ENCODE data around the gene ARMH3. TPM values are rescaled to one million over a fixed set of nuclear protein-coding genes. Genes with fewer than 3 reads are reported as not detected.

ARMH3 gene
- total and polyA plus RNA-seq, 10 of the 15 experiments (the other 5 are each of a cell fraction or from before 2014, with no cell fraction given): 13.0 to 33.0 (median 16.4) TPM

- no peak for TF ChIP-seq CBFB (IDR thresholded peaks at IDR 0.05; ENCODE audit: low read depth)
- TF ChIP-seq USF2 (IDR thresholded peaks at IDR 0.05; ENCODE audit: borderline replicate concordance, low read depth, low read length): no peak
- TF ChIP-seq EP300 (IDR thresholded peaks at IDR 0.05; ENCODE audit: borderline replicate concordance in 1 of 2, control insufficient read depth in 1 of 2, low read depth in 2 of 2, low read length in 2 of 2): no peak
Observed at GRCh38 chr10:101960879-101961395, 95.0 kb downstream of the ARMH3 start (continued).

GRCh38 chr10:101959346-101959916, 96.5 kb downstream of the ARMH3 start:
- BruUV-seq (replicated peaks): no TSS peak
- H3K9me3 ChIP-seq (replicated peaks; ENCODE audit: control insufficient read depth, insufficient read depth, low read length): no peaks in the 10 kb centered on the region
- 92% methylated on average over 8 of the region's 8 CpGs for WGBS (ENCODE audit: insufficient coverage, insufficient replicate concordance, low lambda C conversion rate, missing lambda C conversion rate)
- no peaks in the 10 kb centered on the region for H3K4me1 ChIP-seq (ENCODE audit: control insufficient read depth, insufficient read depth, low read length)
- no peak overlapping the region for H2AFZ ChIP-seq (ENCODE audit: control insufficient read depth, low read depth, low read length)
- H3K4me3 ChIP-seq: no peak overlapping the region
- intact Hi-C loops (cut with micrococcal nuclease; ENCODE audit: unreplicated experiment): no loop called here
- no peaks in the 10 kb centered on the region for H3K27me3 ChIP-seq (replicated peaks in 1 of 2; ENCODE audit: control insufficient read depth in 2 of 2, insufficient read depth in 2 of 2, low read length in 1 of 2)
- FAIRE-seq: no peak
- peaks cover 1 to 26% of the 10 kb centered on the region in 2 experiments; a peak in 3 of 4 replicates for H3K36me3 ChIP-seq (ENCODE audit: control insufficient read depth in 2 of 2, insufficient read depth in 2 of 2, low read length in 1 of 2)
- no peaks in the 10 kb centered on the region for H4K20me1 ChIP-seq (ENCODE audit: control insufficient read depth, insufficient read depth)
- ATAC-seq: no peak
- no peak for DNase-seq (ENCODE audit: low read depth, low spot score)
- POLR2A ChIA-PET: interaction anchor here (0.6 to 1.1 kb wide), 2 partner anchors 11 to 33 kb away, joined by 4 to 5 read pairs; no protein-coding TSS in a partner anchor
- H3K79me2 ChIP-seq (ENCODE audit: control insufficient read depth, insufficient read depth, low read length): no peaks in the 10 kb centered on the region
- H3K27ac ChIP-seq (ENCODE audit: control insufficient read depth, insufficient read depth): no peak overlapping the region
- CTCF ChIA-PET: interaction anchor here (0.8 to 2.2 kb wide), 5 partner anchors 11 to 118 kb away, joined by 3 to 8 read pairs (median 3); no protein-coding TSS in a partner anchor
- SMC1A ChIA-PET (ENCODE audit: uncharacterized antibody, unreplicated experiment): interaction anchor here (1.1 to 8.1 kb wide), 4 partner anchors 8 to 62 kb away, joined by 4 to 45 read pairs (median 11); no protein-coding TSS in a partner anchor
- no peak overlapping the region for H3K4me2 ChIP-seq (ENCODE audit: control insufficient read depth, insufficient read depth)
- H3K9ac ChIP-seq (ENCODE audit: control insufficient read depth, insufficient read depth, low read length): no peak overlapping the region
- in situ Hi-C loops (cut with MboI): no loop called here
- RAD21 ChIA-PET (ENCODE audit: unreplicated experiment): no interaction called here
- TF ChIP-seq E2F8 (IDR thresholded peaks at IDR 0.05; ENCODE audit: low read depth, partially characterized antibody): no peak
- no peak for TF ChIP-seq CHD1 (IDR thresholded peaks at IDR 0.05; ENCODE audit: low read depth, low read length)
- TF ChIP-seq MYB (IDR thresholded peaks at IDR 0.05; ENCODE audit: borderline replicate concordance, low read depth, low read length): no peak
- TF ChIP-seq IRF4 (IDR thresholded peaks at IDR 0.05; ENCODE audit: low read depth, low read length): no peak
- TF ChIP-seq E4F1 (IDR thresholded peaks at IDR 0.05; ENCODE audit: borderline replicate concordance, partially characterized antibody): no peak
- no peak for TF ChIP-seq SMC3 (IDR thresholded peaks at IDR 0.05; ENCODE audit: borderline replicate concordance, low read length)
- no peak for TF ChIP-seq NRF1 (conservative IDR thresholded peaks at IDR 0.05; ENCODE audit: low read depth, low read length)
- TF ChIP-seq E2F4 (IDR thresholded peaks at IDR 0.05; ENCODE audit: low read depth, low read length): no peak
- no peak for TF ChIP-seq STAT1 (conservative IDR thresholded peaks at IDR 0.05)
- TF ChIP-seq HDAC6 (IDR thresholded peaks at IDR 0.05; ENCODE audit: unreplicated experiment): no peak
- TF ChIP-seq CHD2 (IDR thresholded peaks at IDR 0.05; ENCODE audit: borderline replicate concordance, low read depth, low read length): no peak
